ENCODE results near the gene ELAVL4.

GRCh38 chr1:50179639-50180038 is 70.9 kb downstream of the ELAVL4 start:
- TF ChIP-seq CTCF (IDR thresholded peaks at IDR 0.05; ENCODE audit: low read depth, low read length, missing input control) (no peak), SP1 (IDR thresholded peaks at IDR 0.05) (no peak), HNF4A (conservative IDR thresholded peaks at IDR 0.05) (no peak)
